CD4-positive, alpha-beta T cell (primary cell): ENCODE data around the gene NEB. TPM values are rescaled to one million over a fixed set of nuclear protein-coding genes. Genes with fewer than 3 reads are reported as not detected.
A peak's percentile ranks its signal among the peaks of the same experiment; 100 is the strongest.

Experiments used
- ATAC-seq: fragments of 200-7000 bp; cut with Tn5 transposase; one replicate; pipeline ENCODE4 v1.10.0; 2022; ENCODE audit warnings: mild to moderate bottlenecking; ENCODE audit not compliant: poor library complexity
- CTCF ChIA-PET: fragments of 350-600 bp; sonication (Branson Sonifier 250); formaldehyde crosslinking; loops from one replicate; lab custom pipeline; 2021; ENCODE audit warnings: antibody characterized with exemption, inconsistent platforms; lab: Charles Lee
- POLR2A ChIA-PET: fragments of 350-600 bp; sonication (Branson Sonifier 250); formaldehyde crosslinking; loops from one replicate; lab custom pipeline; 2021; ENCODE audit warnings: antibody characterized with exemption, inconsistent platforms; lab: Charles Lee
- DNase-seq, 14 experiments: peaks; one replicate each; pipeline ENCODE4 v3.0.0-alpha.2; 2013 to 2020; ENCODE audit warnings: mixed read lengths in 2 of 14
- H3K27ac ChIP-seq, 2 donors: one replicate each; pipeline versions ENCODE4 v1.5.1 to v1.7.0; 2013; ENCODE audit warnings: low read length in 2 of 2, low read depth in 1 of 2, mild to moderate bottlenecking in 1 of 2
- H3K27me3 ChIP-seq, 2 experiments: 1 replicate in 1 of 2; 2 replicates in 1 of 2; pipeline versions ENCODE4 v1.6.1 to v1.7.0; 2013; ENCODE audit warnings: low read length in 2 of 2, control low read depth in 1 of 2, mild to moderate bottlenecking in 1 of 2, moderate library complexity in 1 of 2; ENCODE audit not compliant: insufficient read depth in 2 of 2, control insufficient read depth in 1 of 2
- H3K36me3 ChIP-seq: one replicate; pipeline ENCODE4 v1.6.1; 2013; ENCODE audit warnings: low read length, control low read depth; ENCODE audit not compliant: insufficient read depth
- H3K4me1 ChIP-seq: one replicate; pipeline ENCODE4 v1.6.1; 2013; ENCODE audit warnings: low read length, control low read depth; ENCODE audit not compliant: insufficient read depth
- H3K4me3 ChIP-seq: one replicate; pipeline ENCODE4 v1.5.1; 2013; ENCODE audit warnings: mild to moderate bottlenecking, low read length, moderate library complexity
- H3K9me3 ChIP-seq, 2 experiments: 1 replicate in 1 of 2; 2 replicates in 1 of 2; pipeline versions ENCODE4 v1.6.1 to v1.7.0; 2013; ENCODE audit warnings: low read length in 2 of 2, mild to moderate bottlenecking in 2 of 2, control low read depth in 1 of 2, moderate library complexity in 1 of 2; ENCODE audit not compliant: control insufficient read depth in 1 of 2, insufficient read depth in 1 of 2
- H3K27ac Mint-ChIP-seq: one replicate; pipeline ENCODE4 v1.8.0; 2020; ENCODE audit warnings: mixed read lengths
- H3K27me3 Mint-ChIP-seq: one replicate; pipeline ENCODE4 v1.8.0; 2021; ENCODE audit warnings: mixed read lengths
- H3K36me3 Mint-ChIP-seq: one replicate; pipeline ENCODE4 v1.8.0; 2021; ENCODE audit warnings: low read depth, mixed read lengths
- H3K4me1 Mint-ChIP-seq: one replicate; pipeline ENCODE4 v1.8.0; 2021; ENCODE audit warnings: low read depth, mixed read lengths
- H3K4me3 Mint-ChIP-seq: one replicate; pipeline ENCODE4 v1.8.0; 2020; ENCODE audit warnings: mild to moderate bottlenecking, mixed read lengths
- H3K9me3 Mint-ChIP-seq: one replicate; pipeline ENCODE4 v1.8.0; 2020; ENCODE audit warnings: mixed read lengths
- CTCF ChIP-seq: fragments of 200-600 bp; IDR thresholded peaks from one replicate; pipeline ENCODE4 v1.8.0; 2022; ENCODE audit warnings: antibody characterized with exemption, mild to moderate bottlenecking
- intact Hi-C, 2 experiments: fragments of 100-400 bp; cut with DNase I in 1 of 2; cut with micrococcal nuclease in 1 of 2; formaldehyde crosslinking; loops; one replicate each; pipeline versions ENCODE4 v1.15.1 to v1.9.0; 2023 to 2025; cut with DNase I, micrococcal nuclease
- total RNA-seq, 174 experiments: library from RNA in 2 of 174; stranded (reverse) in 2 of 174; gene quantifications; one replicate each; pipeline ENCODE4 v1.2.3 and lab custom pipeline; 2021 to 2026

Gene NEB
- total RNA-seq, 2 experiments from 2014 or later = 1.2 to 1.8 TPM

GRCh38 chr2:151670346-151670745 lies 63.9 kb downstream of the NEB start:
- no peaks in the 10 kb centered on the region for H3K27me3 ChIP-seq
- ChIA-PET POLR2A (no interaction called here), CTCF (no interaction called here)
- H3K27ac Mint-ChIP-seq = no peak overlapping the region
- TF ChIP-seq CTCF = no peak
- H3K4me3 Mint-ChIP-seq = no peak overlapping the region
- no peaks in the 10 kb centered on the region for H3K9me3 ChIP-seq
- no peaks in the 10 kb centered on the region for H3K36me3 ChIP-seq
- H3K27ac ChIP-seq = no peak overlapping the region
- no peaks in the 10 kb centered on the region for H3K27me3 Mint-ChIP-seq
- H3K9me3 Mint-ChIP-seq = no peaks in the 10 kb centered on the region
- no peaks in the 10 kb centered on the region for H3K4me1 Mint-ChIP-seq
- ATAC-seq = no peak
- H3K4me3 ChIP-seq = no peak overlapping the region
- intact Hi-C loops = loop anchor here in 1 of 2 experiments (5.0 kb wide), 1 partner anchor 1988 kb away; no protein-coding TSS in a partner anchor
- H3K4me1 ChIP-seq = no peaks in the 10 kb centered on the region
- DNase-seq = no peak
- H3K36me3 Mint-ChIP-seq = no peaks in the 10 kb centered on the region

- H3K27ac ChIP-seq = no peak overlapping the region
- DNase-seq (peak in 4 of 14 experiments; percentile 1 to 53 (median 6)), ATAC-seq (no peak)
- H3K9me3 ChIP-seq = no peaks in the 10 kb centered on the region
- Mint-ChIP-seq H3K27ac (no peak overlapping the region), H3K4me3 (no peak overlapping the region), H3K36me3 (no peaks in the 10 kb centered on the region), H3K9me3 (no peaks in the 10 kb centered on the region), H3K27me3 (no peaks in the 10 kb centered on the region), H3K4me1 (no peaks in the 10 kb centered on the region)
- intact Hi-C loops = loop anchor here in 1 of 2 experiments (5.0 kb wide), 1 partner anchor 1987 kb away; no protein-coding TSS in a partner anchor
- TF ChIP-seq CTCF = no peak
- H3K4me3 ChIP-seq = no peak overlapping the region
- no peaks in the 10 kb centered on the region for H3K27me3 ChIP-seq
- H3K36me3 ChIP-seq = no peaks in the 10 kb centered on the region
- ChIA-PET POLR2A (no interaction called here), CTCF (no interaction called here)
- H3K4me1 ChIP-seq = no peaks in the 10 kb centered on the region
Measured at GRCh38 chr2:151669585-151670081, 64.6 kb downstream of the NEB start.

- no peak overlapping the region for H3K4me3 Mint-ChIP-seq
- no peaks in the 10 kb centered on the region for H3K27me3 ChIP-seq
- POLR2A ChIA-PET = no interaction called here
- intact Hi-C loops = no loop called here
- H3K4me1 ChIP-seq = no peaks in the 10 kb centered on the region
- H3K27ac Mint-ChIP-seq = no peak overlapping the region
- no peaks in the 10 kb centered on the region for H3K9me3 ChIP-seq
- DNase-seq = no peak
- no peak for TF ChIP-seq CTCF
- H3K27ac ChIP-seq = no peak overlapping the region
- no peaks in the 10 kb centered on the region for H3K36me3 ChIP-seq
- no peaks in the 10 kb centered on the region for H3K9me3 Mint-ChIP-seq
- no peak for ATAC-seq
- H3K4me3 ChIP-seq = no peak overlapping the region
- CTCF ChIA-PET = no interaction called here
- H3K27me3 Mint-ChIP-seq = no peaks in the 10 kb centered on the region
- no peaks in the 10 kb centered on the region for H3K4me1 Mint-ChIP-seq
- no peaks in the 10 kb centered on the region for H3K36me3 Mint-ChIP-seq
Measured at GRCh38 chr2:151668737-151669136, 65.5 kb downstream of the NEB start.
